GM23338 (cell line): ENCODE data around the gene SARS1. TPM values are rescaled to one million over a fixed set of nuclear protein-coding genes. Genes with fewer than 3 reads are reported as not detected.

ENCODE experiments used
- ATAC-seq: fragments of 200-7000 bp; cut with Tn5 transposase; 3 replicates; pipeline ENCODE4 v1.9.1; 2020
- DNase-seq: peaks from one replicate; pipeline ENCODE4 v3.0.0-alpha.2; 2015; ENCODE audit warnings: low spot score
- H2AFZ ChIP-seq: fragments of 200-600 bp; sonication (generic); 2 replicates; pipeline ENCODE4 v1.8.0; 2016; ENCODE audit warnings: antibody characterized with exemption, mild to moderate bottlenecking, moderate library complexity
- H3F3A ChIP-seq: fragments of 200-600 bp; sonication (generic); replicated peaks from 2 replicates; pipeline ENCODE4 v1.8.0; 2017; ENCODE audit warnings: antibody characterized with exemption, mixed run types, low read depth
- H3K27ac ChIP-seq: fragments of 200-600 bp; sonication (generic); 2 replicates; pipeline ENCODE4 v1.6.1; 2016; ENCODE audit warnings: low read depth
- H3K27me3 ChIP-seq: fragments of 200-600 bp; sonication (generic); 2 replicates; pipeline ENCODE4 v1.8.0; 2016; ENCODE audit warnings: mild to moderate bottlenecking, mixed run types, moderate library complexity; ENCODE audit not compliant: insufficient read depth
- H3K36me3 ChIP-seq: fragments of 200-600 bp; sonication (generic); 2 replicates; pipeline ENCODE4 v1.8.0; 2016; ENCODE audit warnings: mild to moderate bottlenecking; ENCODE audit not compliant: insufficient read depth
- H3K4me1 ChIP-seq: fragments of 200-600 bp; sonication (generic); 2 replicates; pipeline ENCODE4 v1.8.0; 2016; ENCODE audit warnings: mild to moderate bottlenecking, moderate library complexity; ENCODE audit not compliant: insufficient read depth
- H3K4me2 ChIP-seq: fragments of 200-600 bp; sonication (generic); 2 replicates; pipeline ENCODE4 v1.7.1; 2017; ENCODE audit warnings: mixed run types
- H3K4me3 ChIP-seq: fragments of 200-600 bp; sonication (generic); 2 replicates; pipeline ENCODE4 v1.6.1; 2016; ENCODE audit warnings: mixed run types
- H3K79me2 ChIP-seq: fragments of 200-600 bp; sonication (generic); replicated peaks from 2 replicates; pipeline ENCODE4 v1.8.0; 2017; ENCODE audit warnings: mild to moderate bottlenecking; ENCODE audit not compliant: insufficient read depth
- H3K9me2 ChIP-seq: fragments of 200-600 bp; sonication (generic); 2 replicates; pipeline ENCODE4 v1.8.0; 2017; ENCODE audit not compliant: insufficient read depth
- H4K20me1 ChIP-seq: fragments of 200-600 bp; sonication (generic); replicated peaks from 2 replicates; pipeline ENCODE4 v1.8.0; 2017; ENCODE audit warnings: mild to moderate bottlenecking; ENCODE audit not compliant: insufficient read depth
- H3K27ac Mint-ChIP-seq: 2 replicates; pipeline ENCODE4 v1.8.0; 2020; ENCODE audit warnings: inconsistent platforms, mild to moderate bottlenecking, moderate library complexity, mixed read lengths
- H3K27me3 Mint-ChIP-seq: 3 replicates; pipeline ENCODE4 v1.8.0; 2022; ENCODE audit warnings: low read depth, mild to moderate bottlenecking, moderate library complexity, mixed read lengths, inconsistent platforms; ENCODE audit not compliant: insufficient read depth, poor library complexity
- H3K36me3 Mint-ChIP-seq: 3 replicates; pipeline ENCODE4 v1.8.0; 2021; ENCODE audit warnings: low read depth, mild to moderate bottlenecking, inconsistent platforms, moderate library complexity, mixed read lengths
- H3K4me1 Mint-ChIP-seq: 3 replicates; pipeline ENCODE4 v1.8.0; 2020; ENCODE audit warnings: mild to moderate bottlenecking, inconsistent platforms, mixed read lengths
- H3K4me3 Mint-ChIP-seq: 3 replicates; pipeline ENCODE4 v1.8.0; 2021; ENCODE audit warnings: moderate library complexity, mild to moderate bottlenecking, inconsistent platforms, mixed read lengths
- H3K9me3 Mint-ChIP-seq: 3 replicates; pipeline ENCODE4 v1.8.0; 2020; ENCODE audit warnings: moderate library complexity, mild to moderate bottlenecking, inconsistent platforms, mixed read lengths
- CREB1 ChIP-seq: fragments of 250-450 bp; sonication (Bioruptor Pico); IDR thresholded peaks from 2 replicates; pipeline ENCODE4 v1.5.0; 2020; ENCODE audit warnings: low read depth, mild to moderate bottlenecking, moderate library complexity
- EZH2 ChIP-seq: fragments of 200-600 bp; sonication (generic); IDR thresholded peaks from one replicate; pipeline ENCODE4 v1.8.0; 2017; ENCODE audit warnings: antibody characterized with exemption, mild to moderate bottlenecking, low read depth; ENCODE audit not compliant: unreplicated experiment
- EZH2phosphoT487 ChIP-seq: fragments of 200-600 bp; sonication (generic); IDR thresholded peaks from one replicate; pipeline ENCODE4 v1.8.1; 2018; ENCODE audit warnings: antibody characterized with exemption; ENCODE audit not compliant: unreplicated experiment
- JUNB ChIP-seq: IDR thresholded peaks from one replicate; pipeline ENCODE4 v1.6.1; 2016; ENCODE audit warnings: antibody characterized with exemption; ENCODE audit not compliant: unreplicated experiment
- NANOG ChIP-seq: IDR thresholded peaks from 2 replicates; pipeline ENCODE4 v1.6.1; 2016; ENCODE audit warnings: antibody characterized with exemption, borderline replicate concordance
- POLR2AphosphoS5 ChIP-seq: IDR thresholded peaks from 2 replicates; pipeline ENCODE4 v1.6.1; 2016; ENCODE audit warnings: antibody characterized with exemption, low read depth
- STAT1 ChIP-seq: IDR thresholded peaks from one replicate; pipeline ENCODE4 v1.6.1; 2016; ENCODE audit warnings: antibody characterized with exemption; ENCODE audit not compliant: unreplicated experiment
- ZNF114 ChIP-seq: fragments of 250-450 bp; sonication (Bioruptor Pico); IDR thresholded peaks from 2 replicates; pipeline ENCODE4 v1.5.0; 2020; ENCODE audit warnings: mild to moderate bottlenecking, moderate library complexity
- ZNF331 ChIP-seq: fragments of 250-450 bp; sonication (Bioruptor Pico); IDR thresholded peaks from 2 replicates; pipeline ENCODE4 v1.5.0; 2020; ENCODE audit warnings: low read depth, mild to moderate bottlenecking, moderate library complexity
- polyA plus RNA-seq: library from polyadenylated mRNA; unstranded; fragments of >200 nt; fragmentation: Nextera tagmentation; extraction: Ambion mirVana; gene quantifications from 2 replicates; pipeline ENCODE4 v1.2.1, GENCODE V29; 2016
- total RNA-seq: library from RNA; depleted of rRNA; stranded (reverse); fragments of >200 nt; shearing (Covaris generic); gene quantifications from 2 replicates; pipeline ENCODE4 v1.2.3, GENCODE V29; 2014
- TF ChIP-seq, protein P1 (sequence below), 2 experiments: fragments of 200-600 bp in 1 of 2; sonication (generic) in 1 of 2; conservative IDR thresholded peaks; 2 replicates each; pipeline versions ENCODE4 v1.5.1 to v1.6.1; 2016 to 2017; ENCODE audit warnings: antibody characterized with exemption in 2 of 2, low read depth in 2 of 2, mild to moderate bottlenecking in 2 of 2, moderate library complexity in 1 of 2
- TF ChIP-seq, protein P2 (sequence below): IDR thresholded peaks from 2 replicates; pipeline ENCODE4 v1.6.1; 2016; ENCODE audit warnings: antibody characterized with exemption
- TF ChIP-seq, protein P3 (sequence below): fragments of 250-450 bp; sonication (Bioruptor Pico); IDR thresholded peaks from 2 replicates; pipeline ENCODE4 v1.5.0; 2020; ENCODE audit warnings: mild to moderate bottlenecking, moderate library complexity
- TF ChIP-seq, protein P4 (sequence below): IDR thresholded peaks from one replicate; pipeline ENCODE4 v1.6.1; 2018; ENCODE audit warnings: antibody characterized with exemption; ENCODE audit not compliant: unreplicated experiment

The SARS1 gene
- total and polyA plus RNA-seq, 2 experiments from 2014 or later: 141 to 166 TPM

DNA sequence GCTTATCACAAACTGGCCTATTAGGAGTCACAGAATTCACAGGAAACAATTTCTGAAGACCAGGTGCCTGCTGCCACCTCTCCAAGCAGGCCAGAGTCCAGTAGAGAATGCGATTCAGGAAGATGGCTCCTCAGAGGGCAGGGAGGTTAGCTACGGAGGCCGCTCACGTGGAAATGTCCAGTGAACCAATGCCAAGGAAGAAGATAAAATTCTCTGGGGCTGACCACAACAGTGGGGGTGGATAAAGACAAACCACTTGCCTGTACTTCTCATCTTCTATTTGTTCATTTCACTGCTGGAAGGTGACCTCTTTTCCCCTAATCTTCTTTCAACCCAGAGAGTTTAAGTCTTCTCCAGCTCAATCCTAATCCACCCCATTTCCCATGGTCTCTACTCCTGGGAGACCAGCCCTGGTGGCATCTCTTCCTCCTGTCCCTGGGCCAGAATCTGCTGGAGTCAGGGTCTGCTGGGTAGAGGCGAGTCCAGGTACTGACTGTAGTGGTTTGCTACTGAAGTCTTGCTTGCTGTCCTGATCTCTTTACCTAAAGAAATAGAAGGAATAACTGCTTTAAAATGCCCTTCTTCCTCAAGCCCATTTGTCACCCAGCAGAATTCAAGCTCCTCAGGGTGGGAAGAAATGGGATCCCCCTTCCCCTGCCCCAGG, 66.0 kb downstream of the SARS1 start:
- Histone ChIP-seq H3K4me3 (no peak overlapping the region), H3K27ac (no peak overlapping the region), H3K9me2 (no peaks in the 10 kb centered on the region), H3K4me1 (peaks cover 25% of the 10 kb centered on the region), H3K4me2 (no peak overlapping the region), H3K79me2 (peaks cover 26% of the 10 kb centered on the region), H3K27me3 (no peaks in the 10 kb centered on the region), H2AFZ (no peak overlapping the region), H3K36me3 (peaks cover 12% of the 10 kb centered on the region; the same call in 1 of the 2 replicates), H3F3A (peaks cover 25% of the 10 kb centered on the region), H4K20me1 (peaks cover 15% of the 10 kb centered on the region)
- Mint-ChIP-seq H3K4me1 (peaks cover 40% of the 10 kb centered on the region), H3K9me3 (no peaks in the 10 kb centered on the region), H3K4me3 (no peak overlapping the region), H3K27me3 (peaks cover 19% of the 10 kb centered on the region), H3K36me3 (peaks cover 37% of the 10 kb centered on the region), H3K27ac (no peak overlapping the region)
- no peak for DNase-seq
- TF ChIP-seq JUNB (no peak), POLR2AphosphoS5 (no peak), EZH2phosphoT487 (no peak), STAT1 (no peak), CREB1 (CRISPR knock-in tag) (no peak), ZNF114 (CRISPR knock-in tag) (no peak), EZH2 (no peak), ZNF331 (no peak), NANOG (no peak)
- TF ChIP-seq, protein P1, sequence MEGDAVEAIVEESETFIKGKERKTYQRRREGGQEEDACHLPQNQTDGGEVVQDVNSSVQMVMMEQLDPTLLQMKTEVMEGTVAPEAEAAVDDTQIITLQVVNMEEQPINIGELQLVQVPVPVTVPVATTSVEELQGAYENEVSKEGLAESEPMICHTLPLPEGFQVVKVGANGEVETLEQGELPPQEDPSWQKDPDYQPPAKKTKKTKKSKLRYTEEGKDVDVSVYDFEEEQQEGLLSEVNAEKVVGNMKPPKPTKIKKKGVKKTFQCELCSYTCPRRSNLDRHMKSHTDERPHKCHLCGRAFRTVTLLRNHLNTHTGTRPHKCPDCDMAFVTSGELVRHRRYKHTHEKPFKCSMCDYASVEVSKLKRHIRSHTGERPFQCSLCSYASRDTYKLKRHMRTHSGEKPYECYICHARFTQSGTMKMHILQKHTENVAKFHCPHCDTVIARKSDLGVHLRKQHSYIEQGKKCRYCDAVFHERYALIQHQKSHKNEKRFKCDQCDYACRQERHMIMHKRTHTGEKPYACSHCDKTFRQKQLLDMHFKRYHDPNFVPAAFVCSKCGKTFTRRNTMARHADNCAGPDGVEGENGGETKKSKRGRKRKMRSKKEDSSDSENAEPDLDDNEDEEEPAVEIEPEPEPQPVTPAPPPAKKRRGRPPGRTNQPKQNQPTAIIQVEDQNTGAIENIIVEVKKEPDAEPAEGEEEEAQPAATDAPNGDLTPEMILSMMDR (conservative IDR thresholded peaks at IDR 0.05; ENCODE audit: low read depth in 2 of 2): no peak
- TF ChIP-seq, protein P2, sequence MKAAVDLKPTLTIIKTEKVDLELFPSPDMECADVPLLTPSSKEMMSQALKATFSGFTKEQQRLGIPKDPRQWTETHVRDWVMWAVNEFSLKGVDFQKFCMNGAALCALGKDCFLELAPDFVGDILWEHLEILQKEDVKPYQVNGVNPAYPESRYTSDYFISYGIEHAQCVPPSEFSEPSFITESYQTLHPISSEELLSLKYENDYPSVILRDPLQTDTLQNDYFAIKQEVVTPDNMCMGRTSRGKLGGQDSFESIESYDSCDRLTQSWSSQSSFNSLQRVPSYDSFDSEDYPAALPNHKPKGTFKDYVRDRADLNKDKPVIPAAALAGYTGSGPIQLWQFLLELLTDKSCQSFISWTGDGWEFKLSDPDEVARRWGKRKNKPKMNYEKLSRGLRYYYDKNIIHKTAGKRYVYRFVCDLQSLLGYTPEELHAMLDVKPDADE: no peak
- TF ChIP-seq, protein P3, sequence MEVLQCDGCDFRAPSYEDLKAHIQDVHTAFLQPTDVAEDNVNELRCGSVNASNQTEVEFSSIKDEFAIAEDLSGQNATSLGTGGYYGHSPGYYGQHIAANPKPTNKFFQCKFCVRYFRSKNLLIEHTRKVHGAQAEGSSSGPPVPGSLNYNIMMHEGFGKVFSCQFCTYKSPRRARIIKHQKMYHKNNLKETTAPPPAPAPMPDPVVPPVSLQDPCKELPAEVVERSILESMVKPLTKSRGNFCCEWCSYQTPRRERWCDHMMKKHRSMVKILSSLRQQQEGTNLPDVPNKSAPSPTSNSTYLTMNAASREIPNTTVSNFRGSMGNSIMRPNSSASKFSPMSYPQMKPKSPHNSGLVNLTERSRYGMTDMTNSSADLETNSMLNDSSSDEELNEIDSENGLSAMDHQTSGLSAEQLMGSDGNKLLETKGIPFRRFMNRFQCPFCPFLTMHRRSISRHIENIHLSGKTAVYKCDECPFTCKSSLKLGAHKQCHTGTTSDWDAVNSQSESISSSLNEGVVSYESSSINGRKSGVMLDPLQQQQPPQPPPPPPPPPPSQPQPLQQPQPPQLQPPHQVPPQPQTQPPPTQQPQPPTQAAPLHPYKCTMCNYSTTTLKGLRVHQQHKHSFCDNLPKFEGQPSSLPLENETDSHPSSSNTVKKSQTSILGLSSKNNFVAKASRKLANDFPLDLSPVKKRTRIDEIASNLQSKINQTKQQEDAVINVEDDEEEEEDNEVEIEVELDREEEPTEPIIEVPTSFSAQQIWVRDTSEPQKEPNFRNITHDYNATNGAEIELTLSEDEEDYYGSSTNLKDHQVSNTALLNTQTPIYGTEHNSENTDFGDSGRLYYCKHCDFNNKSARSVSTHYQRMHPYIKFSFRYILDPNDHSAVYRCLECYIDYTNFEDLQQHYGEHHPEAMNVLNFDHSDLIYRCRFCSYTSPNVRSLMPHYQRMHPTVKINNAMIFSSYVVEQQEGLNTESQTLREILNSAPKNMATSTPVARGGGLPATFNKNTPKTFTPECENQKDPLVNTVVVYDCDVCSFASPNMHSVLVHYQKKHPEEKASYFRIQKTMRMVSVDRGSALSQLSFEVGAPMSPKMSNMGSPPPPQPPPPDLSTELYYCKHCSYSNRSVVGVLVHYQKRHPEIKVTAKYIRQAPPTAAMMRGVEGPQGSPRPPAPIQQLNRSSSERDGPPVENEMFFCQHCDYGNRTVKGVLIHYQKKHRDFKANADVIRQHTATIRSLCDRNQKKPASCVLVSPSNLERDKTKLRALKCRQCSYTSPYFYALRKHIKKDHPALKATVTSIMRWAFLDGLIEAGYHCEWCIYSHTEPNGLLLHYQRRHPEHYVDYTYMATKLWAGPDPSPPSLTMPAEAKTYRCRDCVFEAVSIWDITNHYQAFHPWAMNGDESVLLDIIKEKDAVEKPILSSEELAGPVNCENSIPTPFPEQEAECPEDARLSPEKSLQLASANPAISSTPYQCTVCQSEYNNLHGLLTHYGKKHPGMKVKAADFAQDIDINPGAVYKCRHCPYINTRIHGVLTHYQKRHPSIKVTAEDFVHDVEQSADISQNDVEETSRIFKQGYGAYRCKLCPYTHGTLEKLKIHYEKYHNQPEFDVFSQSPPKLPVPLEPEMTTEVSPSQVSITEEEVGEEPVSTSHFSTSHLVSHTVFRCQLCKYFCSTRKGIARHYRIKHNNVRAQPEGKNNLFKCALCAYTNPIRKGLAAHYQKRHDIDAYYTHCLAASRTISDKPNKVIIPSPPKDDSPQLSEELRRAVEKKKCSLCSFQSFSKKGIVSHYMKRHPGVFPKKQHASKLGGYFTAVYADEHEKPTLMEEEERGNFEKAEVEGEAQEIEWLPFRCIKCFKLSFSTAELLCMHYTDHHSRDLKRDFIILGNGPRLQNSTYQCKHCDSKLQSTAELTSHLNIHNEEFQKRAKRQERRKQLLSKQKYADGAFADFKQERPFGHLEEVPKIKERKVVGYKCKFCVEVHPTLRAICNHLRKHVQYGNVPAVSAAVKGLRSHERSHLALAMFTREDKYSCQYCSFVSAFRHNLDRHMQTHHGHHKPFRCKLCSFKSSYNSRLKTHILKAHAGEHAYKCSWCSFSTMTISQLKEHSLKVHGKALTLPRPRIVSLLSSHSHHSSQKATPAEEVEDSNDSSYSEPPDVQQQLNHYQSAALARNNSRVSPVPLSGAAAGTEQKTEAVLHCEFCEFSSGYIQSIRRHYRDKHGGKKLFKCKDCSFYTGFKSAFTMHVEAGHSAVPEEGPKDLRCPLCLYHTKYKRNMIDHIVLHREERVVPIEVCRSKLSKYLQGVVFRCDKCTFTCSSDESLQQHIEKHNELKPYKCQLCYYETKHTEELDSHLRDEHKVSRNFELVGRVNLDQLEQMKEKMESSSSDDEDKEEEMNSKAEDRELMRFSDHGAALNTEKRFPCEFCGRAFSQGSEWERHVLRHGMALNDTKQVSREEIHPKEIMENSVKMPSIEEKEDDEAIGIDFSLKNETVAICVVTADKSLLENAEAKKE (CRISPR knock-in tag): no peak
- TF ChIP-seq, protein P4, sequence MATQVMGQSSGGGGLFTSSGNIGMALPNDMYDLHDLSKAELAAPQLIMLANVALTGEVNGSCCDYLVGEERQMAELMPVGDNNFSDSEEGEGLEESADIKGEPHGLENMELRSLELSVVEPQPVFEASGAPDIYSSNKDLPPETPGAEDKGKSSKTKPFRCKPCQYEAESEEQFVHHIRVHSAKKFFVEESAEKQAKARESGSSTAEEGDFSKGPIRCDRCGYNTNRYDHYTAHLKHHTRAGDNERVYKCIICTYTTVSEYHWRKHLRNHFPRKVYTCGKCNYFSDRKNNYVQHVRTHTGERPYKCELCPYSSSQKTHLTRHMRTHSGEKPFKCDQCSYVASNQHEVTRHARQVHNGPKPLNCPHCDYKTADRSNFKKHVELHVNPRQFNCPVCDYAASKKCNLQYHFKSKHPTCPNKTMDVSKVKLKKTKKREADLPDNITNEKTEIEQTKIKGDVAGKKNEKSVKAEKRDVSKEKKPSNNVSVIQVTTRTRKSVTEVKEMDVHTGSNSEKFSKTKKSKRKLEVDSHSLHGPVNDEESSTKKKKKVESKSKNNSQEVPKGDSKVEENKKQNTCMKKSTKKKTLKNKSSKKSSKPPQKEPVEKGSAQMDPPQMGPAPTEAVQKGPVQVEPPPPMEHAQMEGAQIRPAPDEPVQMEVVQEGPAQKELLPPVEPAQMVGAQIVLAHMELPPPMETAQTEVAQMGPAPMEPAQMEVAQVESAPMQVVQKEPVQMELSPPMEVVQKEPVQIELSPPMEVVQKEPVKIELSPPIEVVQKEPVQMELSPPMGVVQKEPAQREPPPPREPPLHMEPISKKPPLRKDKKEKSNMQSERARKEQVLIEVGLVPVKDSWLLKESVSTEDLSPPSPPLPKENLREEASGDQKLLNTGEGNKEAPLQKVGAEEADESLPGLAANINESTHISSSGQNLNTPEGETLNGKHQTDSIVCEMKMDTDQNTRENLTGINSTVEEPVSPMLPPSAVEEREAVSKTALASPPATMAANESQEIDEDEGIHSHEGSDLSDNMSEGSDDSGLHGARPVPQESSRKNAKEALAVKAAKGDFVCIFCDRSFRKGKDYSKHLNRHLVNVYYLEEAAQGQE: no peak
- no peak for ATAC-seq
